B cell (primary cell): ENCODE results near the gene MAGOHB.

Experiments used
- EZH2 ChIP-seq: IDR thresholded peaks from 2 replicates; pipeline ENCODE4 v1.6.1; 2012; ENCODE audit warnings: borderline replicate concordance, low read depth, mild to moderate bottlenecking, moderate library complexity, low read length; ENCODE audit not compliant: insufficient read depth, poor library complexity, severe bottlenecking
- TF ChIP-seq, protein P1 (sequence below): fragments of 200-600 bp; IDR thresholded peaks from one replicate; pipeline ENCODE4 v1.8.0; 2022; ENCODE audit warnings: antibody characterized with exemption, mild to moderate bottlenecking

DNA sequence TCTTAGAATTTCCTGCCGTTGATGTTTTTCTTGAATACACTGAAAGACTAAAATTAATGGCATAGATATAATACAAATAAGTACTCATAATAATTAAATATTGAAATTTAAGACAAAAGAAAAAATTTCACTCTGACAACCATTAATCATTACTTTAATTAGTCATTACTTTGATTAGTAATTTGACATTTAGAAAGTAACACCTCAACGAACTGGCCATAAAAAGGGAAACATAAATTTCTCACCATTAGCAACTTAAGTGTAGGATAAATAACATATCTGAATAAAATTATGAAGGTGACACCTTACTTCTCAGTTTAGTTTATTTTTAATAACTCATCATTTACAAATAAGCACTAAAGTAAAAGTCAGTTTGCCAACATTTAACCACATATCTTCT is 17.5 kb downstream of the MAGOHB start:
- TF ChIP-seq EZH2: no peak
- TF ChIP-seq, protein P1, sequence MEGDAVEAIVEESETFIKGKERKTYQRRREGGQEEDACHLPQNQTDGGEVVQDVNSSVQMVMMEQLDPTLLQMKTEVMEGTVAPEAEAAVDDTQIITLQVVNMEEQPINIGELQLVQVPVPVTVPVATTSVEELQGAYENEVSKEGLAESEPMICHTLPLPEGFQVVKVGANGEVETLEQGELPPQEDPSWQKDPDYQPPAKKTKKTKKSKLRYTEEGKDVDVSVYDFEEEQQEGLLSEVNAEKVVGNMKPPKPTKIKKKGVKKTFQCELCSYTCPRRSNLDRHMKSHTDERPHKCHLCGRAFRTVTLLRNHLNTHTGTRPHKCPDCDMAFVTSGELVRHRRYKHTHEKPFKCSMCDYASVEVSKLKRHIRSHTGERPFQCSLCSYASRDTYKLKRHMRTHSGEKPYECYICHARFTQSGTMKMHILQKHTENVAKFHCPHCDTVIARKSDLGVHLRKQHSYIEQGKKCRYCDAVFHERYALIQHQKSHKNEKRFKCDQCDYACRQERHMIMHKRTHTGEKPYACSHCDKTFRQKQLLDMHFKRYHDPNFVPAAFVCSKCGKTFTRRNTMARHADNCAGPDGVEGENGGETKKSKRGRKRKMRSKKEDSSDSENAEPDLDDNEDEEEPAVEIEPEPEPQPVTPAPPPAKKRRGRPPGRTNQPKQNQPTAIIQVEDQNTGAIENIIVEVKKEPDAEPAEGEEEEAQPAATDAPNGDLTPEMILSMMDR: no peak
